Measurements from ENCODE around the gene FOLR3. TPM values are rescaled to one million over a fixed set of nuclear protein-coding genes. Genes with fewer than 3 reads are reported as not detected.

FOLR3 gene
- total RNA-seq, 5 donors from 2014 or later (not counting 1 experiment from before 2014, with no cell fraction given): not detected

- CTCF ChIA-PET: interaction anchor here in 1 of 2 donors (1.3 kb wide), 1 partner anchor 77 kb away, joined by 4 read pairs; no protein-coding TSS in a partner anchor
- Histone ChIP-seq H3K36me3 (ENCODE audit: control insufficient read depth in 2 of 2, extremely low read depth in 1 of 2, insufficient read depth in 1 of 2, low read length in 1 of 2) (peaks cover 0 to 37% of the 10 kb centered on the region in 2 donors), H3K4me3 (ENCODE audit: control insufficient read depth in 1 of 2, extremely low read depth in 1 of 2, low read length in 1 of 2) (peak overlapping the region; percentile 82 to 89), H3K9me3 (no peaks in the 10 kb centered on the region), H3K27me3 (replicated peaks in 1 of 2; ENCODE audit: control insufficient read depth in 2 of 2, extremely low read depth in 1 of 2, insufficient read depth in 2 of 2, low read length in 1 of 2) (no peaks in the 10 kb centered on the region), H3K27ac (ENCODE audit: low read length) (peak overlapping the region; percentile 82), H3K4me1 (ENCODE audit: control insufficient read depth in 1 of 2, extremely low read depth in 1 of 2, insufficient read depth in 2 of 2, low read length in 2 of 2) (peaks cover 12 to 49% of the 10 kb centered on the region in 2 experiments)
- H3K36me3 Mint-ChIP-seq: peaks cover 14% of the 10 kb centered on the region
- no peak for DNase-seq
- H3K4me1 Mint-ChIP-seq: peaks cover 44 to 53% (median 49%) of the 10 kb centered on the region in 3 donors
- 40% methylated on average over 1 of the region's 4 CpGs for WGBS (ENCODE audit: insufficient coverage)
- H3K4me3 Mint-ChIP-seq: peak overlapping the region; percentile 77 to 92 (median 89)
- H3K27ac Mint-ChIP-seq: peak overlapping the region; percentile 82 to 86
- no peaks in the 10 kb centered on the region for H3K9me3 Mint-ChIP-seq
- POLR2A ChIA-PET: no interaction called here
- no peak for ATAC-seq (replicated peaks in 1 of 4)
- no peaks in the 10 kb centered on the region for H3K27me3 Mint-ChIP-seq
Observed at GRCh38 chr11:72102162-72102561, 33.4 kb upstream of the FOLR3 start.

GRCh38 chr11:72102631-72102945 lies 32.9 kb upstream of the FOLR3 start:
- DNase-seq (no peak), ATAC-seq (replicated peaks in 1 of 4) (peak in 1 of 4 experiments; percentile 3)
- Histone ChIP-seq H3K27ac (ENCODE audit: low read length) (peak overlapping the region; percentile 82), H3K27me3 (replicated peaks in 1 of 2; ENCODE audit: control insufficient read depth in 2 of 2, extremely low read depth in 1 of 2, insufficient read depth in 2 of 2, low read length in 1 of 2) (no peaks in the 10 kb centered on the region), H3K9me3 (no peaks in the 10 kb centered on the region), H3K4me3 (ENCODE audit: control insufficient read depth in 1 of 2, extremely low read depth in 1 of 2, low read length in 1 of 2) (peak overlapping the region; percentile 82 to 89), H3K36me3 (ENCODE audit: control insufficient read depth in 2 of 2, extremely low read depth in 1 of 2, insufficient read depth in 1 of 2, low read length in 1 of 2) (peaks cover 0 to 35% of the 10 kb centered on the region in 2 donors), H3K4me1 (ENCODE audit: control insufficient read depth in 1 of 2, extremely low read depth in 1 of 2, insufficient read depth in 2 of 2, low read length in 2 of 2) (peaks cover 12 to 49% of the 10 kb centered on the region in 2 experiments)
- 10% methylated on average over 4 of the region's 9 CpGs for WGBS (ENCODE audit: insufficient coverage)
- peak overlapping the region; percentile 77 to 92 (median 89) for H3K4me3 Mint-ChIP-seq
- CTCF ChIA-PET: interaction anchor here in 1 of 2 donors (1.3 kb wide), 1 partner anchor 77 kb away, joined by 4 read pairs; no protein-coding TSS in a partner anchor
- no peaks in the 10 kb centered on the region for H3K27me3 Mint-ChIP-seq
- H3K36me3 Mint-ChIP-seq: peaks cover 17% of the 10 kb centered on the region
- peak overlapping the region; percentile 82 to 86 for H3K27ac Mint-ChIP-seq
- peaks cover 44 to 52% (median 49%) of the 10 kb centered on the region in 3 donors for H3K4me1 Mint-ChIP-seq
- POLR2A ChIA-PET: no interaction called here
- no peaks in the 10 kb centered on the region for H3K9me3 Mint-ChIP-seq

GRCh38 chr11:72102946-72103753 lies 32.4 kb upstream of the FOLR3 start, which contains the start of gene LAMTOR1:
LAMTOR1 (minus strand) TSS chr11:72103297; CDS start chr11:72103224, 73 bp downstream.
- Mint-ChIP-seq H3K27me3 (no peaks in the 10 kb centered on the region), H3K4me1 (peaks cover 44 to 49% (median 47%) of the 10 kb centered on the region in 3 donors), H3K36me3 (peaks cover 12% of the 10 kb centered on the region), H3K4me3 (peak within 1 kb of the TSS; percentile 77 to 92 (median 89)), H3K27ac (peak within 1 kb of the TSS; percentile 82 to 86), H3K9me3 (no peaks in the 10 kb centered on the region)
- peak; percentile 94 to 99 (median 97) for DNase-seq
- Histone ChIP-seq H3K4me3 (ENCODE audit: control insufficient read depth in 1 of 2, extremely low read depth in 1 of 2, low read length in 1 of 2) (peak within 1 kb of the TSS; percentile 82 to 89), H3K4me1 (ENCODE audit: control insufficient read depth in 1 of 2, extremely low read depth in 1 of 2, insufficient read depth in 2 of 2, low read length in 2 of 2) (peaks cover 12 to 49% of the 10 kb centered on the region in 2 experiments), H3K27me3 (replicated peaks in 1 of 2; ENCODE audit: control insufficient read depth in 2 of 2, extremely low read depth in 1 of 2, insufficient read depth in 2 of 2, low read length in 1 of 2) (no peaks in the 10 kb centered on the region), H3K36me3 (ENCODE audit: control insufficient read depth in 2 of 2, extremely low read depth in 1 of 2, insufficient read depth in 1 of 2, low read length in 1 of 2) (peaks cover 0 to 32% of the 10 kb centered on the region in 2 donors), H3K27ac (ENCODE audit: low read length) (peak within 1 kb of the TSS; percentile 86), H3K9me3 (no peaks in the 10 kb centered on the region)
- ChIA-PET CTCF (interaction anchor here in 1 of 2 donors (1.3 kb wide), 1 partner anchor 78 kb away, joined by 4 read pairs; no protein-coding TSS in a partner anchor), POLR2A (no interaction called here)
- ATAC-seq (replicated peaks in 1 of 4): peak; percentile 96 to 99 (median 97)
- 5% methylated on average over 60 of the region's 64 CpGs for WGBS (ENCODE audit: insufficient coverage)

- no peak for DNase-seq
- Mint-ChIP-seq H3K36me3 (peaks cover 10% of the 10 kb centered on the region), H3K4me3 (peak overlapping the region; percentile 77 to 92 (median 89)), H3K27ac (peak overlapping the region; percentile 82 to 86), H3K4me1 (peaks cover 44 to 49% (median 47%) of the 10 kb centered on the region in 3 donors), H3K27me3 (no peaks in the 10 kb centered on the region), H3K9me3 (no peaks in the 10 kb centered on the region)
- Histone ChIP-seq H3K36me3 (ENCODE audit: control insufficient read depth in 2 of 2, extremely low read depth in 1 of 2, insufficient read depth in 1 of 2, low read length in 1 of 2) (peaks cover 0 to 27% of the 10 kb centered on the region in 2 donors), H3K4me1 (ENCODE audit: control insufficient read depth in 1 of 2, extremely low read depth in 1 of 2, insufficient read depth in 2 of 2, low read length in 2 of 2) (peaks cover 12 to 49% of the 10 kb centered on the region in 2 experiments), H3K9me3 (no peaks in the 10 kb centered on the region), H3K27ac (ENCODE audit: low read length) (peak overlapping the region; percentile 86), H3K4me3 (ENCODE audit: control insufficient read depth in 1 of 2, extremely low read depth in 1 of 2, low read length in 1 of 2) (peak overlapping the region; percentile 45 to 82), H3K27me3 (replicated peaks in 1 of 2; ENCODE audit: control insufficient read depth in 2 of 2, extremely low read depth in 1 of 2, insufficient read depth in 2 of 2, low read length in 1 of 2) (no peaks in the 10 kb centered on the region)
- ChIA-PET POLR2A (no interaction called here), CTCF (no interaction called here)
- 40% methylated on average over 1 of the region's 11 CpGs for WGBS (ENCODE audit: insufficient coverage)
- no peak for ATAC-seq (replicated peaks in 1 of 4)
Observed at GRCh38 chr11:72103754-72104167, 31.8 kb upstream of the FOLR3 start.

- 97% methylated on average over 14 of the region's 14 CpGs for WGBS (ENCODE audit: insufficient coverage)
- peak within 1 kb of the TSS in 2 of 3 donors; percentile 34 to 77 for H3K4me3 Mint-ChIP-seq
- POLR2A ChIA-PET: no interaction called here
- ATAC-seq (replicated peaks in 1 of 4) (no peak), DNase-seq (no peak)
- H3K9me3 ChIP-seq: no peaks in the 10 kb centered on the region
- H3K36me3 ChIP-seq (ENCODE audit: control insufficient read depth in 2 of 2, extremely low read depth in 1 of 2, insufficient read depth in 1 of 2, low read length in 1 of 2): peaks cover 5 to 27% of the 10 kb centered on the region in 2 donors
- H3K4me1 Mint-ChIP-seq: peaks cover 32 to 42% (median 39%) of the 10 kb centered on the region in 3 donors
- CTCF ChIA-PET: no interaction called here
- no peaks in the 10 kb centered on the region for H3K27me3 Mint-ChIP-seq
- H3K4me1 ChIP-seq (ENCODE audit: control insufficient read depth in 1 of 2, extremely low read depth in 1 of 2, insufficient read depth in 2 of 2, low read length in 2 of 2): peaks cover 12 to 31% of the 10 kb centered on the region in 2 experiments
- H3K27ac ChIP-seq (ENCODE audit: low read length): no peak within 1 kb of the TSS
- H3K4me3 ChIP-seq (ENCODE audit: control insufficient read depth in 1 of 2, extremely low read depth in 1 of 2, low read length in 1 of 2): no peak within 1 kb of the TSS
- H3K9me3 Mint-ChIP-seq: no peaks in the 10 kb centered on the region
- H3K27me3 ChIP-seq (replicated peaks in 1 of 2; ENCODE audit: control insufficient read depth in 2 of 2, extremely low read depth in 1 of 2, insufficient read depth in 2 of 2, low read length in 1 of 2): no peaks in the 10 kb centered on the region
- H3K36me3 Mint-ChIP-seq: peaks cover 19% of the 10 kb centered on the region
- peak within 1 kb of the TSS; percentile 67 to 81 for H3K27ac Mint-ChIP-seq
Observed at GRCh38 chr11:72105888-72106287, 29.6 kb upstream of the FOLR3 start, which contains the start of gene TOMT. TOMT (plus strand) TSS chr11:72105924; CDS start chr11:72105952, 28 bp downstream.
